Measurements from ENCODE around the gene KLF6.

The KLF6 gene

DNA sequence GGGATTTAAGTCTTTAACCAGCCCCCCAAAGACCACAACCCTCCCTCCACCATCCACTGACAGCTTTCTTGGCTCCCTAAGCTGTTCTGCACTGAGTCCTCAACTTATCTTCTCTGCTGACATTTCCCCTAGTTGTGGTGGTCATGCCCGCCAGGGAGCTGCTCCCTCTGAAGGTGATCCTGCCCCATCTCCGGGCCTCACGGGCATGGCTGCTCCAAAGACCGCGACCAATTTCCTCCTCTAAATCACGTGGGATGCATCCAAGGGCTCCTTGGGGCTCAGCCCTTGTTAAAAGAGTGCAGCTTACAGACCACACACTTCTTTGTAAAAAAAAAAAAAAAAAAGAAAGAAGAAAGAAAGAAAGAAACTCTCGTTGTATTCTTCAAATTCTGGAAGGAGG, 27.1 kb upstream of the KLF6 start:
- DNase-seq (ENCODE audit: extremely low spot score, insufficient read length, low read depth) (no peak), FAIRE-seq (no peak)

DNA sequence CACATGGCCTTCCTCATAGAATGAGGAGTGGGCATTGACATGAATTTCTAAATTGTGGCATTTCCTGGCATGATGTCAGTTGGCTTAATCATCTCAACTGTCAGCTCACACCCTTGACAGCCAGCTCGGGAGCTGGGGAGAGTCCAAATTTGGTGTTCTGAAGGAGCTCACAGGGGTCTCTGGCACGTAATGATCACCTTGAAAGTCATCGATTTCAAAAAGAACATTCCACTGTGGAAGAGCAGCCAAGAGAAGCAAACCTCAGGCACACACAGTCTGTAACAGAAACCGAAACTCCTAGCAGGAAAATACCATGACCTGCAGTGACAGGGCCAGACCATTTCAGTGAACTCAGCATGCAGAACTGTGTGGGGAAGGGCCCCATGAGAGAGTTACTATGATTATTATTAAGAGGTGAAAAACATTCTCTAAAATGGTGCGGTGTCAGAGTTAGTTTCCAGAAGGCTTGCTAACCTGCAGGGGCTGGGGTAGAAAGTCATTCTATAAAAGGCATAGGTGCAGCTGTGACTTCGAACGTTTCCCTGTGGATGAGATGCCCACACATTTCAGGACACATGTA, 26.4 kb upstream of the KLF6 start:
- no peak for DNase-seq (ENCODE audit: extremely low spot score, insufficient read length, low read depth)

DNA sequence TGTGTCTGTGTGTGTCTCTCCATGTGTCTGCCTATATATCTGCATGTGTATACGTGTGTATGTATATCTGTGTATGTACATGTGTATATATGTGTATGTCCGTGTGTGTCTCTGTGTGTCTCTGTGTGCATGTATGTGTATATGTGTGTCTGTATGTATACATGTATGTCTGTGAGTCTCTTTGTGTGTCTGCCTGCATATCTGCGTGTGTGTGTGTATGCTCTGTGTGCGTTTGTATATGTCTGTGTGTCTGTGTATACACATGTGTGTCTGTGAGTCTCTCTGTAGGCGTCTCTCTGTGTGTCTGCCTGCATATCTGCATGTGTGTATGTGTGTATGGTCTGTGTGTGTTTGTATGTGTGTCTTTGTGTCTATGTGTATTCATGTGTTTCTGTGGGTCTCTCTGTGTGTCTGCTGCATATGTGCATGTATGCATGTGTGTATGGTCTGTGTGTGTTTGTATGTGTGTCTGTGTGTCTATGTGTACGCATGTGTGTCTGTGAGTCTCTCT, 23.7 kb upstream of the KLF6 start:
- DNase-seq (ENCODE audit: extremely low spot score, insufficient read length, low read depth): no peak
- no peak for FAIRE-seq

More for the DNA sequence above, 26.4 kb upstream of the KLF6 start:
- FAIRE-seq: peak; percentile 89

DNA sequence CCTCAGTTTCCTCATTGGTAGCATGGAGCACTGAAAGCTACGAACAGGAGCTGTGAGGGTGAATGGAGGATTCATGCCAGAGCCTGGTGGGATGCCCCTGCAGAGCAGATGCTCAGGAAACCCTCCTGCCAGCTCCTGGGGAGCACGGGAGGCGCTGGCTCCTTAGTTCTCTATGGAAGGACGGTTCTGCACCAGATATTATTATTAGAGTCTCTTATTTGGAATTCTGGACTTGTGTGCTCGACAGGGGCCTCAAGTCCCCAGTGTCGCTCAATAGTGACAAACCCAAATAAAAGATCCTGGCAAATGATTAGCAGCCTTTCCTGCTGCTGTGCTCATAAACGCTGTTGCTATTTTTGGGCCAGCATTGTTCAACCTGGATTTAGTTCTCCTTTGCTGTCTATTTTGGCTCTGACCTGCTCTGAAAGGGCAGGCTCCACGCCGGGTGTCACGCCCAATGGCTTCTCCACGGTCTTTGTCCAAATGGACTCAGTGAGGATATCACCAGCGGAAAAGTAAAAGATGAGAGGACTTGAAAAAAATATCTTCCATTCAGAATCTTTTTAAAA, 23.0 kb upstream of the KLF6 start:
- FAIRE-seq (no peak), DNase-seq (ENCODE audit: extremely low spot score, insufficient read length, low read depth) (no peak)

DNA sequence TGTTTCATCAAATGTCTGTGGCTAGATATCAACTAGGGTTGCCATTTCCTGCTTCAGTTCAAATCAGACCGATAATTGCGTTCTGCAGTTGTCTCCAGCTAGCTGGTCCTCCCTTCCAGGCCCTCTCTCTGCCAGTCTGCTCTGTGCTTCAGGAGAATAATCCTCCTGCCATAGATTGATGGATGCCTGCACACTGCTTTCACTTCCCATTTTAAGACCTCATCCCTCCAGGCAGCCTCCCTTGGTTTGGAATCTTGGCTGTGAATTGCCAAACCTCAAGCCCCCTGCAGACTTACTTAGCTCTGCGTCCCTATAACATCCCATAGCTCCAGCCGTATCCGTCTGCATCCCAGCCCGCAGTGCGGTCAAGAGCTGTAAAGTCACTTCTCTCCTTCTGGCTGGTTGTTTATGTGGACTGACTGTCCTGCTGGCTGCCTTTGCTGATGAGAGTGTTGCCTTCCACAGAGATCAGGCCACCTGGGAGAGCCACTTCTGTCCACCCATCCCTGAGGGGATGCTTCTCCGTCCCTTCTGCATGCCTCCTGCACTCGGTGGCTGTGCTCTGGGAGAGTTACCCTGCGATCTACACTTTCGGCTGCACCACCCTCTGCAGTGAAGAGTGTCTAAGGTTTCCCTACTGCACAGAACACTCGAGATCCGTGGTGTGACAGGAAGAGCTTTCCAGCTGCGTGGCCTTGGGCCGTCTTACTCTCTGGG, 22.4 kb upstream of the KLF6 start:
- FAIRE-seq: no peak
- DNase-seq (ENCODE audit: extremely low spot score, insufficient read length, low read depth): no peak

DNA sequence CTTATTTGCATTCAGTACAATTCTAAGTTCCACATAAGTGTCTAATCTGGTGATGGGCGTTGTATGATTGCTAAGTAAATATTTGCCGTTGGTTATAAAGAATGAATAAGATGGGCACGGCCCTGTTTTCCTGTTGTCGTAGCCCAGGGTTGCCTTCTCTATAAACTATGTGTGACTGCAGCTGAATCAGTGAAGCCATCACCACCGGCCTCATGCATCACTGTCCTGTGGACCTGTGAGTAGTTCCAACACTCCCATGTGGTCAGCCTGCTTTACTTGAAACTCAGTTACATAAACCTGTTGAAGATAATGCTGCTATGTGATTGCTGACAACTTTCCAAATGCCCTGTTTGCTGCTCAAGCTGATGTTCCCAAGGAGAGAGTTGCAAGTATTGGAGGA, 21.6 kb upstream of the KLF6 start:
- FAIRE-seq (no peak), DNase-seq (ENCODE audit: extremely low spot score, insufficient read length, low read depth) (no peak)

DNA sequence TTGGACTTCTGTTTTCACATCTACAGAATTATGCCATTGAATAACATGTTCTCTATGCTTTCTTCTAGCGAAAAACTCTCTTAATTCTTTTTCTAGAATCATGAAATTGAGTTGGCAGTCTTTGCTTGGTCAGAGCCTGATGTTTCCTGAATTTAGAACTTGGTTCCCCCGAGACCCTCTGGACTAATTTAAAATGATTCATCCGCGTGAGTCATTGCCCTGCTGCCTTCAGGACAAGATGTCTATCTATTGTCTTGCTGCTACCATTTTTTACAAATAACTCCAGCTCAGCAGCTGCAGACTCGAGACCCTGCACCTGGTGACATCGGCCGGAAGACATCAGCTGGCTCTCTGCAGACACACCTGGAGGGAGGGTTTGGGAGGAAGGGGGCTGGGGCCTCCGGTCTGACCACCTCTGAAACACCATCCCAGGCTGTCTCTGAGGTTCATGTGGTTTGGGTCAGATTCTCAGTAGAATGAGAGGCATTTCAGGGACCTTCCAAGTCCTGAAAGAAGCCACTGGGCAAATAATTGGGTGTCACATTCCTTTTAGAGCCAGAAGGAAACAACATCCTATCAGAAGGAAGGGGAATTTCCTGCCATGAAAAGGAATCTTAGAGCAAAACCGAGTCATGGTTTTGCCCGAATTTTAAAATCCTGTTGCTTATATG, 20.9 kb upstream of the KLF6 start:
- no peak for DNase-seq (ENCODE audit: extremely low spot score, insufficient read length, low read depth)

DNA sequence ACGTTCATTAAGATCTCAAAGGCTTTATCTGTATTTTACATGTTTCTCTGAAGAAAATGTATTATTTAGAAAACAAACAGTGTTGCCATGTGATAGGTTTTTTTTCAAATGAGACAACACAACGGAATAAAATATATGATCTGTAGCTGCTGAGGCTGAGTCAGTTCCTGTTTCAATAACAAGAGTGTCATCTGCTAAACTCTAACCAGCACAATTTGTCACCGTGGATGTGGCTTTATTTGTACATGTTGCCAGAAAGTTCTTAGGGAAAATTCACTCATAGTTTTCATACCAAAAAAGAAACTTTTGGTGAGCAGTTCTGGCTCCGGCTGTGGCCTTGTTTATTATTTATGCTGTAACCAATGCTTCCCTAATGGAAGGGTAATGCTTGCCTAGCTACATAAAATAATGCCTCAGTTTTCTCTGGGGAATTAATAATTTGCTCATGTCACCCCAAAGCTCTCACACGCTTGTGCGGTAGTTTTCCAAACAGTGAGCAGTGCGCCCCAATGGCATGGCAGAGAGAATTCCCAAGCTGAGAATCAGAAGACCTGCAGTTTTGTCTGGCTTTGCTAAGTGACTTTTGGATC, 20.3 kb upstream of the KLF6 start:
- FAIRE-seq (peak; percentile 67), DNase-seq (ENCODE audit: extremely low spot score, insufficient read length, low read depth) (no peak)

More for the DNA sequence above, 20.9 kb upstream of the KLF6 start:
- FAIRE-seq: peak; percentile 70

DNA sequence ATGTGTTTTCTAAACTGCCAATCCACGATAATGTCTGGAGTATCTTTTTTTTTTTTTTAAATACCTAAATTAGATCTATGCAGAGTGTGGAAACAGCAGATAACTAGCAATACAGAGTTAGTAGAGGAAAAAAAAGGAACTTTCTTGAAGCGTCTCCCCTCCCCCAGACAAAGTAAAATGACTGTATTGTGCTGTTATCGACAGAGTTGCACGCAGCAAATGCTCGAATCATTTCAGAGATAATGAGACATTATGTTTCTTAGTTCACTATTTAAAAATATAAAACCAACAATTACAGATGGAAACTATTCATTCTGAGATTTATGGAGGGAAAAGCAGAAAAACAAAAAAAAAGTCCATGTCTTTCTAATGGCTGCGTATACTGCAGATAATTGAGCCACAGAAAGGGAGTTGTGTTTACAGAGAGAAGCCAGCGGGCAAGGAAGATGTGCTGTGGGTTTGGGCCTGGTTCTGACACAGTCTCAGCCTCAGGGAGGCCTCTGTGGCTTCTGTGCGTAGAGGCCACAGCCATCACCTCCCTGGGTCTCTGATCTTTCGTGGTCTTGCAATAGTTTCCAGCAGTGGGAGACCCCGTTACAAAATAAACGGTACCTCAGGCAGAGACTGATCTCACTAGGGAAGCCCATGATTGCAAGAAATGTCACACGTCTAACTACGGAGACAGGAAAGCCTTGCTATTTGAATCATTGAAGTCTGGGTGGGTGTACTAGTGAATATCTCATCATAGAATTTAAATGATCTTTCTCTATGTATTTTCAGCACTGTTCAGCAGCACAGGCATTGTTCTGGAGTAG, 19.1 kb upstream of the KLF6 start:
- FAIRE-seq: no peak
- no peak for DNase-seq (ENCODE audit: extremely low spot score, insufficient read length, low read depth)

DNA sequence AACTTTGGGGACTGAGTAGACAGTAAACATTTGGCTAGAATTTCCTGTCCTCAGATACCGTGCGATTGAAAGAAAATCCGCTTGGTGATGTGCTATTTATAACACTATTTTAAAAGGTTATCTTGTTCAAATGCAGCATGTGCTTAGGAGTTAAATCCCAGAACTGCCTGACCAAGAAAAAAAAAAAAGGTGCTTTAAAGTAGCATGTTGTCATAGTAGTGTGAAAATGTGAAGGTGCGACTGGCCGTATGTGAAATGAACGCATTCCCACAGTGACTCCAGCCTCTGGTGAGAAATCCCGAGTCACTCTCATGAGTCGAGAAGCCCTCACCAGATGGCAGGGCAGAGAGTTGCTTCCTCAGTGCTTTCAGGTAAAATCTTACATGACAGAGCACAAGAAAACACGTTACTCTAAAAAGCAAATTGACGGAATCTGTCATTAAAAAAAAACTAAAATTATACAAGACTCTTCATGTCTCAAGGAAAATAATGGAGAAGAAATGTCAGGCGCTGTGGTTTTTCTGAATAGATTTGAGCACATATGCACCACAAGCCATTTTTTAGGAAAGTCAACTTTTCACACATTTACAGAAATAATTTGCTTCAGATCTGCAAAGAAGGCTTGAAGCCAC, 18.4 kb upstream of the KLF6 start:
- FAIRE-seq (no peak), DNase-seq (ENCODE audit: extremely low spot score, insufficient read length, low read depth) (no peak)

DNA sequence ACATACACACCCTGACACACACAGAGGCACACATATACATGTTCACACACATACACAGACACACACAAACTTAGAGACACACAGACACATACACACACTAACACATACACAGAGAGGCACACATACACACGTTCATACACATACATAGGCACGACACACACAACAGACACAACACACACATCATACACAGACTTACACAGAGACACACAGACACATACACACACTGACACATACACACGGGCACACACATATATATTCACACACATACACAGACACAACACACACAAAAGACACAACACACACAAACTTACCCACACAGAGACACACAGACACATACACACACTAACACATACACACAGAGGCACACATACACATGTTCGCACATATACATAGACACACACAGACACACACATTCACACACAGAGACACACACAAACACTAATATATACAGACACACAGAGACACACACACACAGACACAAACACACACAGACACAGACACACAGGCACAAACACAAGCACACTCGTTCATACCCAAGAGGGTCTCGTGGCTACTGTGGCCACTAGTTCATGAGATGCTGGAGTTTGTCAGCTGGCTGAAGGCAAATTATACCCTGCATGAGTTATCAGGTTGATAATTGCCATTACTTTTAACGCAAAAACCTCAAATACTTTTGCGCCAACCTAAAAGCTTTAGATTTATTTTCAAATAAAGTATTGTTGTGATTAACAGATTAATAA, 17.7 kb upstream of the KLF6 start:
- FAIRE-seq (no peak), DNase-seq (ENCODE audit: extremely low spot score, insufficient read length, low read depth) (no peak)

DNA sequence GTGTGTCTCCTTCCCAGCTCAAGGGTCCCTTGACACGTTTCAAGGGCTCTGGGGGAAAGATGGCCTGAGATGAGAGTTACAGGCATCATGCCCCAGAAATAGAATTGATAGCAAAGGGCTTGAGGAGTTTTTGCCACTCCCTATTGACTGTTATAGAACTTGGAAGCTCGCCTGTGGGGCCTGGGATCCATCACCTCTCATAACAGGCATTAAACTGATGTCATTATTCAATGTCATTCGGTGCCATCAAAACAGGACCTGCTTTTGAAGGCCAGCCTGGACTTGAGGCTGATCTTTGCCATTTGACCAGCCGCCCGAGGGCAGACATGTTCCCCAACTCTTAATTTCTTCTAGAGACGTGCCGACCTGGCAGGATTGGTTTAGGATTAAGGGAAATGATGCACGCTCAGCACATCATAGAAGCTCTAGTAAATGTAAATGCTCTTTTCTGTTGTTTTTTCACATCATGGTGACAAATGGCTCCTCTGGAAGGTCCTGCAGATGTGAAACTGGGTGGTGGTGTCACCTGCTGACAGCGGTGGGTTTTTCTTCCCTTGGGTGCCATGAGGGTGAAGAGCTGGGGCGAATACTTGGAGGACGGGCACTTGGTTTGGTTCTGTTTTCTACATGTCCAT, 16.7 kb upstream of the KLF6 start:
- FAIRE-seq: no peak
- no peak for DNase-seq (ENCODE audit: extremely low spot score, insufficient read length, low read depth)

DNA sequence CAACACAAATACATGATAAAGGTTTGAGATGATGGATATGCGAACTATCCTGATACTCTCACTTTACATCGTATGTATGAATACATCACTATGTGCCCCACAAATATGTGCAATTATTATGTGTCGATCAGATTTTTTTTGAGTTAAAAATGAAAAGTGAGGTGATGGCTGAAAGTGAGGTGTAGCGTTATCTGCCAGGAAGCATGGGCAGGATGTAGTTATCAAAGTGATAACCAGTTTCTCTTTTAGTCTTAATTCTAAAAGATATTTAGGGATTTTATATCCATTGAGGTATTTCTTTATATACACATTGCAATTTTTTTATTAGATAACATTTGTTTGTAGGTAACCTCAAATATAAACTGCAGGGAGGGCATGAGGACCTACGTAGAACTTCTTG, 15.6 kb upstream of the KLF6 start:
- no peak for FAIRE-seq
- DNase-seq (ENCODE audit: extremely low spot score, insufficient read length, low read depth): no peak

DNA sequence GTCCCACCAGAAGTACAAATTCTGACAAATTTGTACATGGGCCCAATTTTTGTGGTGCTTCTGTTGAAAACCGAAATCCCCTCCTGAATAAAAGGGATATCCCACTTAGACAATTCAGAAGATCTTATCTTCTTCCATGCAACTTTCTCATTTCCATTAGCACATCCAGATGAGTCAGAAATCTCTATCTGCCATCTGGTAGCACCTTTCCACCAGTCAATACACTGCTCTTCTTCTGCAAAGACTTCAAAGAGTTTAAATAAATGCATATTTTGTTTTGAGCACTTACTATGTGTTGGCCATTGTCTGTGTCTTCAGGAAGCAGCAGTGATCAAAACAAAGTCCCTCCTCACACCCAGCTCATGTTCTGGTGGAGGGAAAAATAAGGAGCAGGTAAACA, 12.7 kb upstream of the KLF6 start:
- DNase-seq (ENCODE audit: extremely low spot score, insufficient read length, low read depth) (no peak), FAIRE-seq (no peak)

DNA sequence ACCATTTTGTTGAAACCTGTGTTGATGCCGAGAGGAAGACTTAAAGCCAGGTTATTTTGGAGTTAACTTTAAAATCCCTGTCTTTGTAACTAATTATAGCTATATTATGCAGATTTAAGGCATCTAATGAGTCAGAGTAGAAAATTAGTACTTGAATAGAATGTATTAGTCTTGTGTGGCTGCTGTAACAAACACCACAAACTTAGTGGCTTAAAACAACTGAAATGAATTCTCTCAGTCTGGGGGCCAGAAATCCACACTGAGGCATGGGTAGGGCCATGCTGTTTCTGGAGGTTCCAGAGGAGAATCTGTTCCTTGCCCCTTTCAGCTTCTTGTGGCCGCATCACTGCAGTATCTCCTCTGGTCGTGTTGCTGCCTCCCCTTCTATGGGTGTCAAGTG, 8.5 kb upstream of the KLF6 start:
- FAIRE-seq: no peak
- no peak for DNase-seq (ENCODE audit: extremely low spot score, insufficient read length, low read depth)

DNA sequence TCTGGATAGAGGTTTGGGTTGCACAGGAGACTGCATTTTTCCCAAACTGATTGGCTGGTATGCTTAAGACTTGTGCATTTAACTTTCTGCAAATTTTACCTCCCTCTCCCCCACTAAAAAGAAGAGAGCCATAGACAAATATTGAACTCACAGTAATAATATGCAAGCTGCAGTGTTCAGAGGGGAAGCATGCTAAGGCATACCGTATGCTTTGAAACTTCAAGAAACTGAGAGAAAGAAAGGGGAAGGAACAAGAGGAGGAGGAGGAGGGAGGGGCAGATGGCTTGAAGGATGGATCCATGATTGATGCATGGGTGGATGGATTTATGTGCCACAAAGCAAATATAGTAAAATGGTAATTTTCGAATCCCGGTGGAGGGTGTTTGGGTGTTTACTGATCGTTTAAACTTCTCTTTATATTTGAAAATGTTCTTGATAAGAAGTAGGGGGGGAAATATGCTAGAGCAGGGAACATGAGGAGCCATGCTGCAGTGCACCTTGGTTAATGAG, 7.8 kb upstream of the KLF6 start:
- FAIRE-seq: no peak
- DNase-seq (ENCODE audit: extremely low spot score, insufficient read length, low read depth): no peak

DNA sequence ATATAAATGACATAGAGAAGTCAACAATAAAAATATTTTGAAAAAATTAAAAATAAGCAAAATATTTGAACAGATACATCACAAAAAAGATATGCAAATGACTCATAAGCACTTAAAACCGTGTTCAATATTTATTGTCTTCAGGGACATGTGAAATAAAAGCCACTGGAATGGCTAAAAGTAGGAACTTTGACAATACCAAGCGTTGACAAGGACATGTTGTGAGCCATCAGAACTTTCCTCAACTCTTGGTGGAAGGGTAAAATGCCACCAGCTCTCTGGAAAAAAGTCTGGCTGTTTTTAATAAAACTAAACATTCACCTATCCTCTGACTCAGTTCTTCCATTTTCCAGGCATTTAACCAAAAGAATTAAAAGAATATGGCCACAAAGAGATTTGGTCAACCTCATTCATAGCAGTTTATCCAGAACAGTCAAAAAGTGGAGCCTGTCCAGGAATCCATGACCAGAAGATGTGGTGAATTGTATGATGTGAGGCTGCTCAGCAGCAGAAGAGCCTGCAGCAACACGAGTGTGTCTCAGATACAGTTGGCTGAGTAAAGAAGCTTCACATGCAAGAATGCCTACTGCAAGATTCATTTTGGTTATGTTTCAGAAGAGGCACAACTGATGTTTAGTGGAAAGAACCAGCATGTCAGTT, 7.1 kb upstream of the KLF6 start:
- FAIRE-seq: no peak
- DNase-seq (ENCODE audit: extremely low spot score, insufficient read length, low read depth): no peak

DNA sequence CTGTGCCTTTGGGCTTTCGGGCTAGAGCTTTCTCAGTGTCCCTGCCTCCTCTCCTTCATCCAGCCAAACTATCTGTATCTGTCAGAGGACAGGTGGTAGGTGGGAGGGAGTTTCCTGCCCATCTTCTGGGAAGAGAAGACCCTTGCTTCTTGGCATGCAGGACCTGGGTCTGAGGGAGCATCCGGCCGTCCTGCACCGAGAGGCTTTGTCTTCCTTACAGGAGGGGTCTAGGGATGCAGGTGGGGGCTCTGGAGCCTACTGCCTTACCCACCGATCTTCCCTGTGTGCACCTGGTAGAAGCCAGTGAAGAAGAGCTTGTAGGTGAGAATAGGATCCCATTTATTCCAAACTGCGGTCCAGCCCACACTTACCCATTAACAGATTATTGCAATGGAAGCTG, 5.8 kb upstream of the KLF6 start:
- FAIRE-seq (no peak), DNase-seq (ENCODE audit: extremely low spot score, insufficient read length, low read depth) (no peak)

All from GM18507 (cell line).